HepG2 (cell line): ENCODE measurements around the gene DDX19B. TPM values are rescaled to one million over a fixed set of nuclear protein-coding genes. Genes with fewer than 3 reads are reported as not detected.

Source experiments
- AGO1 ChIP-seq: fragments of 200-400 bp; formaldehyde crosslinking; IDR thresholded peaks from 2 replicates; pipeline ENCODE4 v1.6.1; 2017; ENCODE audit warnings: mild to moderate bottlenecking, low read depth, low read length, moderate library complexity; ENCODE audit not compliant: poor library complexity, severe bottlenecking
- CHCHD3 ChIP-seq: sonication (generic); formaldehyde crosslinking; IDR thresholded peaks from 2 replicates; pipeline ENCODE4 v1.8.0; 2022; ENCODE audit warnings: mild to moderate bottlenecking, missing genetic modification reagents, moderate library complexity
- NFE2 ChIP-seq: sonication (generic); formaldehyde crosslinking; IDR thresholded peaks from 2 replicates; pipeline ENCODE4 v1.4.0; 2020; ENCODE audit warnings: missing genetic modification reagents
- NFYB ChIP-seq: sonication (generic); formaldehyde crosslinking; IDR thresholded peaks from 2 replicates; pipeline ENCODE4 v1.4.0; 2020; ENCODE audit warnings: missing genetic modification reagents
- NR2F2 ChIP-seq: IDR thresholded peaks from 2 replicates; pipeline ENCODE4 v1.6.1; 2012; ENCODE audit warnings: low read depth, inconsistent platforms, borderline replicate concordance
- RBAK ChIP-seq: sonication (generic); formaldehyde crosslinking; IDR thresholded peaks from 2 replicates; pipeline ENCODE4 v1.5.1; 2020; ENCODE audit warnings: mild to moderate bottlenecking, missing genetic modification reagents
- SKI ChIP-seq: fragments of 450-650 bp; IDR thresholded peaks from one replicate; pipeline ENCODE4 v1.6.1; 2018; ENCODE audit warnings: mild to moderate bottlenecking; ENCODE audit not compliant: partially characterized antibody
- ZHX2 ChIP-seq, 2 experiments: sonication (generic) in 1 of 2; formaldehyde crosslinking in 1 of 2; IDR thresholded peaks; 2 replicates each; pipeline versions ENCODE4 v1.6.1 to v1.9.0; 2014 to 2022; ENCODE audit warnings: antibody characterized with exemption in 1 of 2, borderline replicate concordance in 1 of 2, inconsistent platforms in 1 of 2, low read depth in 1 of 2, missing genetic modification reagents in 1 of 2
- ZNF142 ChIP-seq: sonication (generic); formaldehyde crosslinking; IDR thresholded peaks from 2 replicates; pipeline ENCODE4 v1.4.0; 2020; ENCODE audit warnings: missing genetic modification reagents
- ZNF337 ChIP-seq: sonication (generic); formaldehyde crosslinking; IDR thresholded peaks from 2 replicates; pipeline ENCODE4 v1.5.1; 2020; ENCODE audit warnings: missing genetic modification reagents, low read depth, mild to moderate bottlenecking, borderline replicate concordance
- ZNF569 ChIP-seq: sonication (generic); formaldehyde crosslinking; IDR thresholded peaks from 2 replicates; pipeline ENCODE4 v1.5.0; 2020; ENCODE audit warnings: mild to moderate bottlenecking, missing genetic modification reagents, moderate library complexity, borderline replicate concordance
- ZNF720 ChIP-seq: sonication (generic); formaldehyde crosslinking; IDR thresholded peaks from 2 replicates; pipeline ENCODE4 v1.4.0; 2020; ENCODE audit warnings: missing genetic modification reagents
- polyA plus RNA-seq, 8 experiments: library from polyadenylated mRNA; depleted of rRNA in 3 of 8; stranded (reverse) in 7 of 8; unstranded in 1 of 8; fragments of >200 nt; fragmentation: Illumina TruSeq in 4 of 8; extraction: Trizol in 4 of 8; gene quantifications; 2 replicates each; pipeline versions ENCODE4 v1.2.1 to v1.2.3, GENCODE V29; 2011 to 2016; ENCODE audit warnings: low read depth in 4 of 8, missing spikeins in 1 of 8, mixed read lengths in 1 of 8; ENCODE audit not compliant: insufficient read depth in 1 of 8
- total RNA-seq, 5 experiments: library from RNA; depleted of rRNA; stranded (reverse); fragments of >200 nt; fragmentation: Illumina TruSeq; extraction: Trizol; gene quantifications; 2 replicates each; pipeline ENCODE4 v1.2.3, GENCODE V29; 2016; ENCODE audit warnings: low read depth in 1 of 5
- TF ChIP-seq, protein P1 (sequence below): sonication (generic); formaldehyde crosslinking; IDR thresholded peaks from 2 replicates; pipeline ENCODE4 v1.5.0; 2020; ENCODE audit warnings: mild to moderate bottlenecking, missing genetic modification reagents, moderate library complexity
- TF ChIP-seq, protein P2 (sequence below): IDR thresholded peaks from 2 replicates; pipeline ENCODE4 v1.6.1; 2016; ENCODE audit warnings: low read depth, borderline replicate concordance

The DDX19B gene
- total and polyA plus RNA-seq, 2 of the 13 experiments (the other 11 are each of a cell fraction or from before 2014, with no cell fraction given), result 36.2 to 40.0 TPM

GRCh38 chr16:70251629-70252354, 47.2 kb upstream of the DDX19B start, which contains the start of gene EXOSC6 (continued):
- TF ChIP-seq, protein P1, sequence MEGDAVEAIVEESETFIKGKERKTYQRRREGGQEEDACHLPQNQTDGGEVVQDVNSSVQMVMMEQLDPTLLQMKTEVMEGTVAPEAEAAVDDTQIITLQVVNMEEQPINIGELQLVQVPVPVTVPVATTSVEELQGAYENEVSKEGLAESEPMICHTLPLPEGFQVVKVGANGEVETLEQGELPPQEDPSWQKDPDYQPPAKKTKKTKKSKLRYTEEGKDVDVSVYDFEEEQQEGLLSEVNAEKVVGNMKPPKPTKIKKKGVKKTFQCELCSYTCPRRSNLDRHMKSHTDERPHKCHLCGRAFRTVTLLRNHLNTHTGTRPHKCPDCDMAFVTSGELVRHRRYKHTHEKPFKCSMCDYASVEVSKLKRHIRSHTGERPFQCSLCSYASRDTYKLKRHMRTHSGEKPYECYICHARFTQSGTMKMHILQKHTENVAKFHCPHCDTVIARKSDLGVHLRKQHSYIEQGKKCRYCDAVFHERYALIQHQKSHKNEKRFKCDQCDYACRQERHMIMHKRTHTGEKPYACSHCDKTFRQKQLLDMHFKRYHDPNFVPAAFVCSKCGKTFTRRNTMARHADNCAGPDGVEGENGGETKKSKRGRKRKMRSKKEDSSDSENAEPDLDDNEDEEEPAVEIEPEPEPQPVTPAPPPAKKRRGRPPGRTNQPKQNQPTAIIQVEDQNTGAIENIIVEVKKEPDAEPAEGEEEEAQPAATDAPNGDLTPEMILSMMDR, result peak; percentile 99
- TF ChIP-seq ZNF337 (CRISPR knock-in tag) (0 out of 2 replicates have a peak, but pooled peaks have one; percentile 45), NFE2 (CRISPR knock-in tag) (no peak), ZHX2 (IDR thresholded peaks at IDR 0.05; ENCODE audit: low read depth) (peak; percentile 94), ZHX2 (CRISPR knock-in tag; IDR thresholded peaks at IDR 0.05; ENCODE audit: borderline replicate concordance) (0 out of 2 replicates have a peak, but pooled peaks have one; percentile 81), ZNF720 (CRISPR knock-in tag) (no peak), RBAK (CRISPR knock-in tag) (0 out of 2 replicates have a peak, but pooled peaks have one; percentile 46), ZNF142 (CRISPR knock-in tag) (no peak; the same call in 1 of the 2 replicates), ZNF569 (0 out of 2 replicates have a peak, but pooled peaks have one; percentile 67), CHCHD3 (peak; percentile 99), AGO1 (peak; percentile 96), NR2F2 (peak; percentile 62; the same call in 1 of the 2 replicates), SKI (peak; percentile 71), NFYB (CRISPR knock-in tag) (peak; percentile 57)
- TF ChIP-seq, protein P2, sequence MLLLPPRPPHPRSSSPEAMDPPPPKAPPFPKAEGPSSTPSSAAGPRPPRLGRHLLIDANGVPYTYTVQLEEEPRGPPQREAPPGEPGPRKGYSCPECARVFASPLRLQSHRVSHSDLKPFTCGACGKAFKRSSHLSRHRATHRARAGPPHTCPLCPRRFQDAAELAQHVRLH (CRISPR knock-in tag), result peak; percentile 98
